OCI-M2 (cell line): ENCODE measurements around the gene CRIP2.

Source experiments
- DNase-seq: peaks from one replicate; lab custom pipeline; 2025; ENCODE audit not compliant: unreplicated experiment; lab: John Stamatoyannopoulos, UW

The CRIP2 gene

DNA sequence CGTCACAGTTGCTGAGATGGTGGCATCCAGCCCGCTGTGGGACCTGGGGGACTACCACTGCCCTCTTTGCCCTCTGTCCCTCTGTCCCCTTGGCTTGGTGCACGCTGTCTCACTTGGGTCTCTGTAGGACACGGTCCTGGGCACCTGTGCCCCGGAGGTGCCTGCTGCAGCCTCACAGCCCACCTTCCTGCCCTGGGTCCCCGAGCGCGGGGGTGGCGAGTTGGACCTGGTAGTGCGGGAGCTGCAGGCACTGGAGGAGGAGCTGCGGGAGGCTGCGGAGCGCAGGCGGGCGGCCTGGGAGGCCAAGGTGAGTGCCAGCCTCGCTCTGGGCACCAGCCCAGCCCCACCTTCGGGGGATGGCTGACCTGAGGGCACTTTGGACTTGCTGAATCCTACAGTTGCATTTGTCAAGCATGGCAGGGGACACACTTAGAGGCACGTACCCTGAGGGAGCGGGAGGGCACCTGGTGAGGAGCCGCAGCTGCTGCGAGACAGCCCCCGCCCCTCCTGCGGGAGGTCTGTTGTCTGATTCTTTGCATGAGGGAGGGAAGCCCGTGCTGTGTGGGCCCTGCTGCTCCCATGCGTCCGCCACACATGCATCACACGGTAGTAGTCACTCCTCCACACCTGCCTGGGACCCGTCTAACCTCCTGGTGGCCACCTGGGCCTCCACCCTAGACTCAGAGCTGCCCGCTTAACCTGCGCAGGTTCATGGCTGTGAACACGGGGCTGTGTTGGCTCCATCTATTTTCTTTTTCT, 23.2 kb downstream of the CRIP2 start:
- no peak for DNase-seq

DNA sequence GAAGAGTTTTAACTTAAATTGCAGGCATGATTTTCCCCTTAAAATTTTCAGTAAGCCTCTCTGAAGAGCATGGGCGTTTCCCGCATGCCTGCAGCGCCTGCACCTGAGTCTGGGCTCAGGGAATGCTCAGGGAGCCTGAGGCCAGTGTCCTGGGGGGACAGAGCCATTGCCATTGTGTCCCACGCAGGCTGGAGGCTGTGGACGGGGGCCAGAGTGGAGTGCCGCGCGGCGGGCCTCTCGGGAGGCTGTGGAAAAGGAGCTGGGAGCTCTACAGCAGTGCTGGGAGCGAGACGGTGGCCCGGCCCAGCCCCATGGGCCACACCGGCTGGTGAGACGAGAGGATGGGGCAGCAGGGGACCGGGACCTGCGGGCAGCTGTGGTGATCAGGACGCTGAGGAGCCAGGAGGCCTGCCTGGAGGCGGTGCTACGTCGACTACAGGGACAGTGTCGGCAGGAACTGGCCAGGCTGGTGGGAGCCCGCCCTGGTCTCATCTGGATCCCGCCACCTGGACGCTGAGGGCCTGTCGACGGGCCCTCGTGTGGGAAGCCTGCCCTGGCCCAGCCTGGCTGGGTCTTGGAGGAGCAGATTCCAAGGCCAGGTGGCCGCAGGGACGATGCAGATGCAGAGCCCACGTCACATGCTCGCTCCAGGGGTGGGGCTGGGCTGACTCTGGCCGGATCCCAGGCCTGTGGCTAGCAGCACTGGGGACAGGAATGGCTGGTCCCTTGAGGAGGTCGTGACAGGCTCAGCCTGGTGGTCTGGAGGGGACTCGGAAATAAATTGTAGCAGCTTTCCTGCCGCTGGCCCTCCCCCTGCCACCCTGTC, 24.0 kb downstream of the CRIP2 start:
- no peak for DNase-seq

DNA sequence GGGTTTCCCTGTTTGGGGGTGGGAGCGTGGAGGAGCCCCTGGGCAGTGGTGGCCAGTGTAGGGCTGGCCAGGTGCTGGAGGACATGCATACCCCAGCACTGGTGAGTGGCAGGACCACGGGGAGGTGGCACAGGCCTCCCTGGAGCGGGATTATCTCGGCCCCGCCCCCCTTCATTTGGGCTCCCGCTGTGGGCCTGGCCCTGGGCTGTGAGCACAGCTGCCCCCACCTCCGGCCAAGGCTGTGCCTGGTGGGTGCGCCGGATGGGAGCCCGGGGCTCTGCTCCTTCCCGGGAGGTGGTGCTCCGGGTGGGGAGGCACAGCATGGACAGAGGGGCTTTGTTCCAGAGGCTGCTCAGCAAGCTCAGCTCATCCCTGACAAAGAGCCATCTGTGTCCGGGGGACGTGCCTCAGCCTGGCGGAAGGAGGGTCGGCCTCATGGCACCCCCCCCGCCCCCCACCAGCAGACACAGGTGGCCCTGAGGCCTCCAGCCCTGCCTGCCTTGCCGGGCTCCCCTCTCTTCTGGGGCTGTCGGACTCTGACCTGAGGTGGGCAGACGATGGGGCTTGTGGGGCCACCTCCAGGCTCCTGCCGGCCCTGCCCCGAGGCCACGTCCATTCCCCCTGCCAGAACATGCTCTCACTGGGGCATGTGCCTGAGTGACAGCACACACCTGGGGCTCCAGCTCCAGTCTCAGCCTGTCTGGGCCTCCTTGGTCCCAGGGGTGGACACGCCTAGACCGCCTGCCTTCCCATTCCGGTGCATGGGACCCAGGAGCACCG, 24.8 kb downstream of the CRIP2 start:
- no peak for DNase-seq

DNA sequence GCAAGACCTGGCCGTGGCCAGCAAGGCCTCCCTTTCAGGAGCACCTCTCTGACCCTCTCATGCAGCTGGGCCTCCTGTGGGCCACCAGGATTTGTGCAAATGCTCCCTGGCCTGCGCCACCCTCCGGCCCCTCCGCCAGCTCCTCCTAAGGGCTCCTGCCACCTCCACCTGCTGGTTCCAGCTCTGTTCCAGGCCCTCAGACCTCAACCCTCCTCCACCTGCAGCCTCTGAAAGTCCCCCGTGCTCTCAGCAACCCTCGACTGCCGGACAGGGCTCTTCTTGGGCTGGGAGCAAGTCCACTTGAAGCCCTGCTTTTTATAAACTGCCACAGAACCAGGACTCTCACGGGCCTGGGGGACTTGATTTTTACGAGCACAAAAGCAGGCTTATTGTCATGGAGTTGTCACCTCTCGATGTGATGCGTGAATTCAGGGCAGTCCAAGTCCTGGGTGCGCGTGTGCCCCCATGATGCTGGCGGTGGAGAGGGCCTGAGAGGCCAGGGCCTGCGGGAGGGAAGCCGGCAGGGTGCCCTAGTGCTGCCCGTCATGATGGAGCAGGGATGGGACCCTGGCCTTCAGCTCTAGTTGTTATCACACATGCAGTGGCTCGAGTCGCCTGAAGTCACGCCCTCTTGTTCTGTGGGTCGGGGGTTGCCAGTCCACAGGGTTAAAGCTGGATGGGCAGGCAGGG, 25.6 kb downstream of the CRIP2 start:
- DNase-seq = no peak

DNA sequence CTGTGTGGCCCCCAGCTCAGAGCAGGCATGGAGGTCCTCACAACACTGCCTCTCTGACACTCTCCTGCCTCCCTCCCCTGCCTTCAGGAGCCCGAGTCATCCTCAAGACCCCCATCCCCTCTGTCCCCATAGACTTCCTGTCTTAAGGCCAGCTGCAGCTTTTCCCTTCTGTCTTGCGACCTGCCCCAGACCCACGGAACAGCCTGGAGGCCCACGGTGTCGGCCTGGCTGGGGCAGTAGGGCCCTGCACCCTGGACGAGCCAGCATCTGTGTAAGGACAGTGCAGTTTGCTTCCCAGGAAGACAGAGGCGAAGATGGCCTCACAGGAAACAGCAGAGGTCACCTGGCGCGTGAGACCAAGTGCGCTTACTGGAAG, 26.1 kb downstream of the CRIP2 start:
- DNase-seq = no peak

DNA sequence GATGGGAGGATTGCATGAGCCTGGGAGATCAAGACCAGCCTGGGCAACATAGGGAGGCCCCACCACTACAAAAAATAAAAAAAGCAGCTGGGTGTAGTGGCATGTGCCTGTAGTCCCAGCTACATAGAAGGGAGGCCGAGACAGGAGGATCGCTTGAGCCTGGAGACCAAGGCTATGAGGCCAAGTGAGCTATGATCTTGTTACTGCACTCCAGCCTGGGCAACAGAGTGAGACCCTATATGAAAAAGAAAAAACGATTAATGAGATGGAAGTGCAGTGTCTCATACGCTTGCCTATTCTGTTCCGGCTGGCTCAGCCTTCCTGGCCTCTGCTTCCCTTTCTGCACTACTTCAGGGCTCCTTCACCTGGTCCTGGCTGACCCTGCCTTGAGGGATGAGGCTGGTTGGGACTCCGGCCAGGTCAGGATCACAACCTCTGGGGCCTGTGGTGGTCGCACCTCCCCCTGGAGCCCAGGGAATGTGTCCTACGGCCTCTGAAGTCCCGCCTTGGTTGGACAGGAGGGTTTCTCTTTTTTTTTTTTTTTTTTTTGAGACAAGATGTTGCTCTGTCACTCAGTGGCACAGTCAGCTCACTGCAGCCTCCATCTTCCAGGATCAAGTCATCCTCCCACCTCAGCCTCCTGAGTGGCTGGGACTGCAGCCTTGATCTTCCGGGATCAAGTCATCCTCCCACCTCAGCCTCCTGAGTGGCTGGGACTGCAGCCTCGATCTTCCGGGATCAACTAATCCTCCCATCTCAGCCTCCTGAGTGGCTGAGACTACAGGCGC, 27.1 kb downstream of the CRIP2 start:
- no peak for DNase-seq

DNA sequence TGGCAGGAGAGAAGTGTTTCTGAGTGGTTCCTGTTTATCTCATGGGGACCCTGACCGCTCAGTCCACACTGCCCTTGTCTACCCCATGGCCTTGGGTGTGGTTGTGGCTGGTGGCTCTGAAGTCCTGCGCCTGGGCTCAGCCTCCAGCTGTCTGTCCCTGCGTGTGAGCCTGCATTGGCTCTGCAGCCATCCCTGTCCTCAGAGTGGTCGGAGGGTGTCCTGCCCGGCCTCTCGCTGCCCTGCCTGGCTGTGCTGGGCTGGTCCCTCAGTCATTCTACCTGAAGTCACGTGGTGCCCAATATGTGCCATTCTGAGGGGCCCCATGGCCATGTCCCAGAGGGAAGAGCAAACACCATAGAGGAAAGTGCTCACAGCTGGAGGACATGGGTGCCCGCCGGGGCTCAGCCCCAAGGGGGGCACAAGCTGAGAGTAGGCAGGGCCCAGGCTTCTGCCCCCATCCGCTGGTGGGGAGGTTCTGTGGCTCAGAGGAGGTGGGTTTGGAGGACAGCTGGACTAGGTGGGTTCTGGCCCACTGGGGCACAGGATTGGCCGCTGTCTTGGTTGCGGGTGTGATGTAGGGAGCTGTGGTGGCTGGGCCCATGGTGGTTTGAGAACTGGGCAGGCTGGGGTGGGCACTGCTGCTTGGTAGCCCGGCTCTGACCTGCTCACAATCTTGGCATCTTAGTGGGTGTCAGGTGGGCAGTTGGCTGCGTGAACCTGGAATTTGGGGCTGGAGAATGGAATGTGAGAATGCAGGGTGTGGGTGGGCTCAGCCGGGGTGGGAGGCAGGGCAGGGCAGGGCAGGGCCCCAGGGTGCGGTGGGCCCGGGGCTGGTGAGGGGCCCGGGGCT, 28.1 kb downstream of the CRIP2 start:
- DNase-seq = no peak

DNA sequence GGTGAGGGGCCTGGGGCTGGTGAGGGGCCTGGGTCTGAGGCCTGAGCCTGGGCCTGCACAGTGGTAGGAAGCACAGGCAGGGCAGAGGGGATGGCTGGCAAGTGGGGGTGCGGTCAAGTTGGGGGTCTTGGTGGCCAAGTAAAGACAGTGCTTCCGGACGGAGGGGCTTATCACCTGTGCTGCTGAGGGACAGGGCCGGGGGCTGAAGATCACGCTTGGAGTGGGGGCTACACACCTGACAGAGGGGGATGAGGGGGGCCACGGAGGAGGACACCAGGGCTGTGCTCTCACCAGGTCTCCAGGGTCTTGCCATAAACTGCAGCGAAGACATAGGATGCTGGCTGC, 28.6 kb downstream of the CRIP2 start:
- DNase-seq = no peak

DNA sequence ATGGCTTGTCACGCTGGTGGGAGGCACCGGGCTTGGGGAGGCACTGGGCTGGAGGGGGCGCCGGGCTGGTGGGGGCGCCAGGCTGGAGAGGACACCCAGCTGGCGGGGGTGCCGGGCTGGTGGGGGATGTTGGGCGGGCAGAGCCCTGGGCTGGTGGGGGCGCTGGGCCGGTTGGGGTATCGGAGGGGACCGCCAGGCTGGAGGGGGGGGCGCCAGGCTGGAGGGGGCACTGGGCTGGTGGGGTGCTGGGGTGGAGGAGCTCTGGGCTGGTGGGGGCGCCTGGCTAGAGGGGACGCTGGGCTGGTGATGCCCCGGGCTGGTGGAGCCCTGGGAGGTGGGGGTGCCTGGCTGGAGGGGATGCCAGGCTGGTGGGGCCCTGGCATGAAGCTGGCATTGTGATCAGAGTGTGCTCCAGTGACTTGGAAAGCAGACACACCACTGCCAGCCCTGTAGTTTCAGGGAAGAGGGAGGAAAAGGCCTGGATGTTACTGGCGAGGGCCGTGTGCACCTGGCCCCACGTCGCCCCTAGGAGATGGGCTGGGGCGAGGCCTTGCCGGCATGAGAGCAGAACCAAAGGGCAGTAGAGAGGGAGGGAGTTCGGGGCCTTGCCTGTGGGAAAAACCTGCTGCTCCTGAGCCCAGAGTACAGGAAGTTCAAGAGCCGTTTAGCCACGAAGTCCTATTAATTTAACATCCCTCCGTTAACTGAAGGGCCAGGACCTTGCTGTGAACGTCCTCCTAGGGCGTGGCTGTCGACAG, 29.5 kb downstream of the CRIP2 start:
- DNase-seq = no peak

DNA sequence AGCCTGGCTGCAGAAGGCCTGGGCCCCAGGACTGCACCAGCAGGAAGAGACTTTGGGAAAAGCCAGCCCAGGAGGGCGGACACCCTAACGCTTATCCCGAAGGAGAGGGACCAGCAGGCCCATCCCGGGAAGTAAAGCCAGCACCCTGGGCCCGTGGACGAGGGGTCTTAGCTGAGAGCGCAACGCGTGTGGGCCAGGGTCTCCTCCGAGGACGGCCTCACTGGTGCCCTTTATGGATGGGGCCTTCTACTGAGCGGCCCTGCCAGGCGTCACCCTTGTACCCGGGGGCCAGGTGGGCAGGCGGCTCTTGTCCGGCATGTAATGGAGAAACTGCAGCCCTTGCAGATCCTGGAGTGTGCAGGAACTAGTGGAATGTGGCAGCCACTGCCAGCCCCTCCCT, 30.5 kb downstream of the CRIP2 start:
- no peak for DNase-seq

DNA sequence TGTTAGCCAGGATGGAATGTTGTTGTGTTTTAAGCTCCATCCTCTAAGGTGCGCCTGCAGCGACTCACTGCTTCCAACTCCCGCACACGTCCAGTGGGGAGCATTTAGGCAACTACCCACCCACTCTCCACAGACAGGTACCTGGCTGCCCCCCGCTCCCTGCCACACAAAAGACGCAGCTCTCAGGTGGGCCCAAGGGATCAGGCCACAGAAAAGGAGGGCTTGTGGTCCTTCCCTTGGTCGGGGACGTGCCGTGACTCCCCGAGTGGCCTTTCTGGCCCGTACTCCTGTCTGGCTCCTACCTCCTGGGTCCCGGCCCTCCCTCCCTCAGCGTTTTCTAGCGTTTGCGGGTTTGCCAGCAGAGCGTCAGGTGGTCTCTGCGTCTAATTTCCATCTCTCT, 32.6 kb downstream of the CRIP2 start:
- DNase-seq = no peak

DNA sequence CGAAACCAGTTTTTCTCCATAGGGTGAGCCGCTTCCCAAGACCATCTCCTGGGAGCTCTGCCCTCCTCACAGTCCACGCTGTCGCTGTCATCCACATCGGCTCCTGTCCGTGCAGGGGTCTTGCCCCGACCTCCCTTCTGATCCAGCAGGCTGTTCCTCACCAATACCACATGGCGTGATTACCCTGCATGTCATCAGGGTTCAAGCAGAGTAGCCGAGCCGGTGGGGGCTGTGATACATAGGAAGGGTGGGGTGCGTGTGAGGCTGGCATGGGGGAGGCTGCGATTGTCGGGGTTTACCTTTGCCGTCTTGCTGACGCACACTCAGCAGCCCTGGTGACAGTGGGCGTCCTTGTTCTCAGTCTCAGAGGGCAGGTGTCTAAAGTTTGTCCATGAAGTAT, 33.4 kb downstream of the CRIP2 start:
- DNase-seq = no peak

DNA sequence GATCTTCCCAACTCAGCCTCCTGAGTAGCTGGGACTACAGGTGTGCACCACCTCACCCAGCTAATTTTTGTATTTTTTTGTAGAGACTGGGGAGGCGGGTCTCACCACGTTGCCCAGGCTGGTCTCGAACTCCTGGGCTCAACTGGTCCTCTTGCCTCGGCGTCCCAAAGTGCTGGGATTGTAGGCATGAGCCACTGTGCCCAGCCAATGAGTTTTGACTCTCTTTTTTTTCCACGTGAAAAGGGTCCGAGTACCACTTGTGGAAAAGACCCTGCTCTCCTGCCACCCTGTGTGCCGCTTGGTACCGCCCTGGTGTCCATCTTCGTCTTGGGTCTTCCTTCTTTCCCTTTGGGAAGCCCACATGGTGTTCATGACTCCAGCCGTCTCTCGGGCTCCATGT, 34.0 kb downstream of the CRIP2 start:
- DNase-seq = no peak

DNA sequence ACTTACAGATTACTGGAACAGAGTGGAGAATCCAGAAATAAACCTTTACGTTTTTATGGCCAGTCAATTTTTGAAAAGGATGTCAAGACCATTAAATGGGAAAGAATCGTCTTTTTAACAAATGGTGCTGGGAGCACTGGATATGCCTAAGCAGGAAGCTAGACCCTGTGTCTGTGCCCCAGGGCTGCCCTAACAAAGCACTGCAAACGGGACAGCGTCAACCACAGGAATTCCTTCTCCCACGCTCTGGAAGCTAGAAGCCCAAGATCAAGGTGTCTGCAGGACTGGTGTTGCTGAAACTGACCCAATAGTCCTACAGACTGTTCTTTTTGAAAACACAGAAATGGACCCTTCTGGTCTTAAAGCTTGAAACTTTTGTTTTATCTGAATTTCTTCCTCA, 42.5 kb downstream of the CRIP2 start:
- no peak for DNase-seq

DNA sequence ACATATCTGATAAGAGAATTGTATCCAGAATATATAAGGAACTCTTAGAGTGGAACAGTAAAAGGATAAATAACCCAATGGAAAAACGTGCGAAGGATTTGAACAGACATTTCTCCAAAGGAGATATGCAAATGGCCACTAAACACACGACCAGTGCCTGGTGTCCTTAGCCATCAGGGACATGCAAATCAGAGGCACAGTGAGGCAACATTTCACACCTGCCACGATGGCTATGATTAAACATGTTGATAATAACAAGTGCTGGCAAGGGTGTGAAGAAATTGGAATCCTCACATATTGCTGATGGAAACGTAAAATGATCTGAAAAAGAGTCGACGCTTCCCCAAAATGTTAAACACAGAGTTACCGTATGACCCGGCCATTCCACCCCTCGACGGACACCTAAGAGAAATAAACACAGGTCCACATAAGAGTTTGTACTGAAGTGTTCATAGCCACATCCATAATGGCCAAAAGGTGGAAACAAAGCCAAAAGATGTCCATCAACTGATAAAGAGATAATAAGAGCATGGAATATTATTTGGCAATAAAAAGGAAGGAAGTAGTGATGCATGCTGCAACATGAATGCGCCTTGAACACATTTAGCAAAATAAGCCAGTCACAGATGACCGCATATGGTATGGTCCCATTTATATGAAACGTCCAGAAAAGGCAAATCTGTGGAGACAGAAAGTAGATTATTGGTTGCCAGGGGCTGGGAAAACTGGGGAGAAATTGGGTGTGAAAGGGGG, 45.5 kb downstream of the CRIP2 start:
- no peak for DNase-seq

DNA sequence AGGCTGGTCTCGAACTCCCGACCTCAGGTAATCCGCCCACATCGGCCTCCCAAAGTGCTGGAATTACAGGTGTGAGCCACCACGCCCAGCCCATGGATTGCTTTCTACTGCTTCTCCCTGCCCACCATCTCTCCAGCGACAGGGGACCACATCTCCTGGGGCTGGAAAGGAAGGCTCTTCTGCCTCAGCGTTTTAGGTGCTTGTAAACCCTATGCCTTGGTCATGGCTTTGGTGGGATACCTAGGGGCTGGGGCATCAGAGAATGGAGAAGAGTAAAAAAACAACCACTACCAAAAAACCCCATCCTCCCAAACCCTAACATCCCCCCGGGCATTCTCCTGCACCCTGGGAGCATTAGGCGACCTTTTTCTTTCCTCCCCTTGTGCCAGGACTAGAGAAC, 50.7 kb downstream of the CRIP2 start:
- no peak for DNase-seq

DNA sequence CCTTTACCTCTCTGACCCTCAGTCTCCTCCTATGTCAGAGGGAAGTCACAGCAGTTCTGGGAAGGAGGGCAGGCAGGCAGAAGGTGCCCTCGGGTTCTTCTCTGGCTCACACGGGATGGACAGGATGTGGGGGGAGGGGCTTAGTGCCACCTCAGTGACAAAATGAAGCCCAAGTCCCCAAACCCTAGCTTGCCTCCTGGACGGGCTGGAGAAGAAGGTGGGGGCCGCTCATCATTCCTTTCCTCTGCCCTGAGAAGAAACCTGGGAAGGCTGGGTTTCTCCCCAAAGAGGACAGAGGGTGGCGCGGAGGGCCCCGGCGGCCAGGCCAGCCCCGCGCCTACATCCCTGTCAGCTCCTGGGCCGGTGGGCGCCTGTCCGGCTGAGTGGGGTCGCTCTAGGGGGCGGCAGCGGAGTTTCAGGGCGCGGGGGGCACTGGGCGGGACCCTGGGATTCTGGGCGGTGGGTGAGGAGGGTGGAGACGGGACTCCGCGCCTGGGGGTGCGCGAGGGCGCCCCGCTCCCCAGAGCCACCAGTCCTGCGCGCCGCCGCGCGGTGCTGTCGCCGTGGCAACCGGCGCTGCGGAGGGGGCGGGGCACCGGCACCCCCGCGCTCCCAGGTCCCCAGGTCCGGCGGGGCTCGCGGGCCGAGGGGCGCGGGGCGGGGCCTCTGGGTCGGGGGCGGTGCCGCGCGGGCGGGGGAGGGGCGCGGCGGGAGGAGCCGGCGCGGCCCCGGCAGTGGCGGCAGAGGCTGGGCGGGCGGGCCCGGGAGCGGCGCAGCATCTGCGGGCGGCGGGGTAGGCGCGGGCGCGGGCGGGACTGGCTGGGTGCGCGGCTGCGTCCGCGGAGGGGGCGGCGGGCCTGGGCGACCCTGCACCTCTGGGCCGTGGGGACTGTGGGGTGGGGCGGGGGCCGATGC, 51.5 kb downstream of the CRIP2 start, which contains the start of gene TMEM121:
Gene TMEM121 (plus strand): TSS at position 723 of the 915 bp plus-strand sequence. CDS start 2,252 bp downstream, outside the sequence.
- DNase-seq = no peak
